HG03066 (cell line): ENCODE measurements around the gene SSBP3.
"Not testable (repeated sequence)": the region's sequence is repeated elsewhere in the genome, so short reads cannot be mapped to it uniquely, and the experiment has no call there.

ENCODE experiments used
- ATAC-seq: cut with Tn5 transposase; IDR thresholded peaks from one replicate; pipeline ENCODE4 v1.9.1; 2021; ENCODE audit warnings: low read depth; ENCODE audit not compliant: unreplicated experiment

Gene SSBP3

GRCh38 chr1:54355931-54356679, 50.1 kb downstream of the SSBP3 start:
- no peak for ATAC-seq

GRCh38 chr1:54354899-54355298, 51.3 kb downstream of the SSBP3 start:
- no peak for ATAC-seq

GRCh38 chr1:54353959-54354358, 52.2 kb downstream of the SSBP3 start:
- no peak for ATAC-seq

- ATAC-seq, result no peak
Measured at GRCh38 chr1:54352755-54353154, 53.4 kb downstream of the SSBP3 start.

GRCh38 chr1:54350360-54350759, 55.8 kb downstream of the SSBP3 start:
- no peak for ATAC-seq

- no peak for ATAC-seq
Measured at GRCh38 chr1:54348700-54349021, 57.5 kb downstream of the SSBP3 start.

GRCh38 chr1:54347955-54348699, 58.1 kb downstream of the SSBP3 start:
- ATAC-seq, result no peak

- no peak for ATAC-seq
Measured at GRCh38 chr1:54347261-54347954, 58.8 kb downstream of the SSBP3 start.

- not testable (repeated sequence) for ATAC-seq
Measured at GRCh38 chr1:54345548-54345947, 60.6 kb downstream of the SSBP3 start.

- ATAC-seq, result no peak
Measured at GRCh38 chr1:54345116-54345515, 61.1 kb downstream of the SSBP3 start.

GRCh38 chr1:54342742-54343687, 63.2 kb downstream of the SSBP3 start:
- no peak for ATAC-seq

- ATAC-seq, result no peak
Measured at GRCh38 chr1:54342288-54342687, 63.9 kb downstream of the SSBP3 start.

- ATAC-seq, result no peak
Measured at GRCh38 chr1:54341763-54342162, 64.4 kb downstream of the SSBP3 start.

- no peak for ATAC-seq
Measured at GRCh38 chr1:54340878-54341277, 65.3 kb downstream of the SSBP3 start.

GRCh38 chr1:54340434-54340833, 65.8 kb downstream of the SSBP3 start:
- ATAC-seq, result no peak

GRCh38 chr1:54339126-54339525, 67.1 kb downstream of the SSBP3 start:
- no peak for ATAC-seq

GRCh38 chr1:54338464-54338863, 67.7 kb downstream of the SSBP3 start:
- ATAC-seq, result no peak

- ATAC-seq, result no peak
Measured at GRCh38 chr1:54337928-54338327, 68.3 kb downstream of the SSBP3 start.

GRCh38 chr1:54337034-54337433, 69.2 kb downstream of the SSBP3 start:
- no peak for ATAC-seq

- ATAC-seq, result no peak
Measured at GRCh38 chr1:54336116-54336515, 70.1 kb downstream of the SSBP3 start.

GRCh38 chr1:54335755-54336108, 70.5 kb downstream of the SSBP3 start:
- no peak for ATAC-seq
